Retinal pigment epithelial cell (primary cell): ENCODE data around the gene SDHAF4.
"Not testable (repeated sequence)": the region's sequence is repeated elsewhere in the genome, so short reads cannot be mapped to it uniquely, and the experiment has no call there.

ENCODE experiments used
- DNase-seq: peaks from one replicate; pipeline ENCODE4 v3.0.0-alpha.2; 2010; ENCODE audit warnings: low read depth
- H3K4me3 ChIP-seq: 2 replicates; pipeline ENCODE4 v1.5.1; 2011; ENCODE audit warnings: mild to moderate bottlenecking, low read length, control low read depth, moderate library complexity
- CTCF ChIP-seq: conservative IDR thresholded peaks from 2 replicates; pipeline ENCODE4 v1.5.1; 2011; ENCODE audit warnings: low read depth, low read length, control low read depth, inconsistent platforms

SDHAF4 gene

DNA sequence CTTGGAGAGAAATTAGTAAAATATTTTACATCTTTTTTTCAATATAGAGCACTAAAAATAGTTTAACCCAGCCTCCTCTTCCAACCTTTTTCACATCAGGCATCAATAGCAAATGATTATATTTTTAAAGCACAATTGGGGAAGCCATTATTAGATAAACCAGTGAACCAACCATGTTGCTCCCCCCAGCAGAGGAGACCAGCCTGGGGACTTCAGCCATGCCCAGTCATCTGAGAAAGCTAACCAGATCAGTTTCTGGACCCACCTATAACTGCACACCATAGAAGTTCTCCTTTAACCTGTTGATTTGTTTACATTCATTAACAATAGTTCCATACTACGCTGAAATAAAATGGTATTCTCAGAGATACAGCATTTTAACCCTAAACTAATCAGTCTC lies 13.8 kb upstream of the SDHAF4 start:
- no peak overlapping the region for H3K4me3 ChIP-seq
- TF ChIP-seq CTCF, result no peak
- no peak for DNase-seq

GRCh38 chr6:70557998-70558397 lies 8.7 kb upstream of the SDHAF4 start:
- no peak for DNase-seq
- no peak for TF ChIP-seq CTCF
- H3K4me3 ChIP-seq, result no peak overlapping the region

DNA sequence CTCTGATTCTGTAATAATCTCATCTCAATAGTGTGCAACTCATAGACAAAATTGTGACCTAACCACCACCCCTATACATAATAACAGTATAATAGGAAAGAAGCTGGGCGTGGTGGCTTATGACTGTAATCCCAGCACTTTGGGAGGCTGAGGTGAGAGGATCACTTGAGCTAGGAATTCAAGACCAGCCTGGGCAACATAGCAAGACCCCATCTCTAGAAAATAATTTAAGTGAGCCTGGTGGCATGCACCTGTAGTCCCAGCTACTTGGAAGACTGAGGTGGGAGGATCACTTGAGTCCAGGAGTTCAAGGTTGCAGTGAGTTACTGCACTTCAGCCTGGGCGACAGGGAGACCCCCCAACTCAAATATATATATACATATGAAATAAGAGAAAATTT lies 4.3 kb upstream of the SDHAF4 start:
- not testable (repeated sequence) for DNase-seq

GRCh38 chr6:70563530-70563929 lies 3.2 kb upstream of the SDHAF4 start:
- no peak for DNase-seq
- no peak for TF ChIP-seq CTCF

More for the DNA sequence above, 4.3 kb upstream of the SDHAF4 start:
- H3K4me3 ChIP-seq, result not testable (repeated sequence)

GRCh38 chr6:70574643-70575042 lies 7.9 kb downstream of the SDHAF4 start:
- H3K4me3 ChIP-seq, result no peak overlapping the region
- no peak for TF ChIP-seq CTCF
- DNase-seq, result no peak

More at GRCh38 chr6:70563530-70563929, 3.2 kb upstream of the SDHAF4 start:
- H3K4me3 ChIP-seq, result no peak overlapping the region

GRCh38 chr6:70575899-70576495 lies 9.3 kb downstream of the SDHAF4 start:
- DNase-seq, result no peak
- TF ChIP-seq CTCF, result no peak
- no peak overlapping the region for H3K4me3 ChIP-seq

DNA sequence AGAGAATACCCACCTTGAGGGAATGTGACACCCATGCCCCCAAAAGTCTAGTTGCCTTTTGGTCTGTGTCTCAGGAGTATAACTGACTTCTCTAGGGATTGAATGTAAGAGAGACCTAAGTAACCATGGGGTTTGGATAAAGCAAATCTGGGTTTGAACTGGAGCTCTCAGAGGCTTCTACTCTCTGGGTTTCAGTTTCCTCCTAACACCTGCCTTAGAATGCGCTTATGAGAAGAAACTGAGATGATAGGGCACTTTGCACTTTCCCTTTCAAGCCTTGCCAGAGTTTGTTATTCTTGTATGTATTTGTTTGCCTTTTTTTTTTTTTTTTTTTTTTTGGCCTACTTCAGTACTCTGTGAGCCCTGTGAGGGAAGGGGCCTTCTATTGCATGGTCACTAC lies 19.4 kb downstream of the SDHAF4 start:
- no peak for DNase-seq
- H3K4me3 ChIP-seq, result no peak overlapping the region
- no peak for TF ChIP-seq CTCF
